Fibroblast of lung (primary cell): ENCODE results near the gene ADGRB3. TPM values are rescaled to one million over a fixed set of nuclear protein-coding genes. Genes with fewer than 3 reads are reported as not detected.

Experiments
- DNase-seq, 2 donors: peaks; one replicate each; pipeline versions ENCODE4 v3.0.0 to v3.0.0-alpha.2; 2010; ENCODE audit warnings: low read depth in 2 of 2
- H2AFZ ChIP-seq: 2 replicates; pipeline ENCODE4 v1.5.1; 2012; ENCODE audit warnings: low read length, control low read depth, inconsistent platforms
- H3K27ac ChIP-seq: 2 replicates; pipeline ENCODE4 v1.5.1; 2011; ENCODE audit warnings: low read length, control low read depth; ENCODE audit not compliant: insufficient read depth
- H3K27me3 ChIP-seq: 2 replicates; pipeline ENCODE4 v1.5.1; 2011; ENCODE audit warnings: mild to moderate bottlenecking, low read length; ENCODE audit not compliant: control insufficient read depth, insufficient read depth
- H3K36me3 ChIP-seq: 2 replicates; pipeline ENCODE4 v1.5.1; 2011; ENCODE audit warnings: low read length; ENCODE audit not compliant: control insufficient read depth, insufficient read depth
- H3K4me1 ChIP-seq: 2 replicates; pipeline ENCODE4 v1.5.1; 2011; ENCODE audit warnings: low read length; ENCODE audit not compliant: control insufficient read depth, insufficient read depth; ENCODE audit errors: extremely low read depth
- H3K4me2 ChIP-seq: 2 replicates; pipeline ENCODE4 v1.5.1; 2011; ENCODE audit warnings: low read length, control low read depth; ENCODE audit not compliant: insufficient read depth; ENCODE audit errors: extremely low read depth
- H3K4me3 ChIP-seq, 4 experiments: fragments of 200-600 bp in 1 of 4; sonication (generic) in 1 of 4; replicated peaks in 1 of 4; 2 replicates each; pipeline ENCODE4 v1.5.1; 2011 to 2016; ENCODE audit warnings: low read length in 4 of 4, low read depth in 3 of 4, mild to moderate bottlenecking in 3 of 4, control low read depth in 2 of 4, inconsistent platforms in 1 of 4, mixed read lengths in 1 of 4; ENCODE audit not compliant: insufficient read depth in 1 of 4; ENCODE audit errors: control extremely low read depth in 1 of 4
- H3K79me2 ChIP-seq: 2 replicates; pipeline ENCODE4 v1.5.1; 2012; ENCODE audit warnings: mild to moderate bottlenecking, low read length, inconsistent platforms; ENCODE audit not compliant: control insufficient read depth, insufficient read depth
- H3K9ac ChIP-seq: 2 replicates; pipeline ENCODE4 v1.5.1; 2011; ENCODE audit warnings: mild to moderate bottlenecking, low read length, control low read depth; ENCODE audit not compliant: insufficient read depth
- H3K9me3 ChIP-seq: 2 replicates; pipeline ENCODE4 v1.5.1; 2012; ENCODE audit warnings: low read depth, low read length; ENCODE audit not compliant: control insufficient read depth, insufficient read depth
- H4K20me1 ChIP-seq: 2 replicates; pipeline ENCODE4 v1.5.1; 2011; ENCODE audit warnings: low read length; ENCODE audit not compliant: control insufficient read depth, insufficient read depth; ENCODE audit errors: extremely low read depth
- CTCF ChIP-seq, 2 donors: IDR thresholded peaks in 1 of 2; conservative IDR thresholded peaks in 1 of 2; 1 replicate in 1 of 2; 2 replicates in 1 of 2; pipeline ENCODE4 v1.5.1; 2011 to 2012; ENCODE audit warnings: low read length in 2 of 2, control low read depth in 1 of 2, inconsistent platforms in 1 of 2, low read depth in 1 of 2, mild to moderate bottlenecking in 1 of 2
- EZH2 ChIP-seq: IDR thresholded peaks from 2 replicates; pipeline ENCODE4 v1.5.1; 2012; ENCODE audit warnings: low read length, control low read depth, mild to moderate bottlenecking; ENCODE audit errors: missing control alignments
- polyA plus RNA-seq, 2 donors: library from polyadenylated mRNA; depleted of rRNA in 1 of 2; stranded (reverse) in 1 of 2; unstranded in 1 of 2; fragments of >200 nt; gene quantifications; 2 replicates each; pipeline ENCODE4 v1.2.1, GENCODE V29; 2011 to 2012; ENCODE audit warnings: missing spikeins in 1 of 2
- total RNA-seq: library from RNA; depleted of rRNA; stranded (reverse); fragments of >200 nt; gene quantifications from 2 replicates; pipeline ENCODE4 v1.2.1, GENCODE V29; 2014

ADGRB3 gene
- total and polyA plus RNA-seq, 2 donors (not counting 1 experiment from before 2014, with no cell fraction given): 0.33 TPM; not detected in 1

- DNase-seq: no peak
- Histone ChIP-seq H3K4me1 (no peaks in the 10 kb centered on the region), H4K20me1 (no peaks in the 10 kb centered on the region), H2AFZ (no peak overlapping the region), H3K9me3 (no peaks in the 10 kb centered on the region), H3K79me2 (no peaks in the 10 kb centered on the region), H3K4me2 (no peak overlapping the region), H3K27me3 (no peaks in the 10 kb centered on the region), H3K36me3 (no peaks in the 10 kb centered on the region), H3K9ac (no peak overlapping the region), H3K27ac (no peak overlapping the region), H3K4me3 (no peak overlapping the region)
- TF ChIP-seq EZH2 (no peak), CTCF (conservative IDR thresholded peaks at IDR 0.05 in 1 of 2, IDR thresholded peaks at IDR 0.05 in 1 of 2; ENCODE audit: low read depth in 1 of 2, low read length in 2 of 2) (no peak)
Observed at GRCh38 chr6:68756454-68757375, 121.6 kb downstream of the ADGRB3 start.

GRCh38 chr6:68757821-68758220 lies 122.7 kb downstream of the ADGRB3 start:
- Histone ChIP-seq H3K27ac (no peak overlapping the region), H3K9me3 (no peaks in the 10 kb centered on the region)
- no peak for TF ChIP-seq CTCF (conservative IDR thresholded peaks at IDR 0.05 in 1 of 2, IDR thresholded peaks at IDR 0.05 in 1 of 2; ENCODE audit: low read depth in 1 of 2, low read length in 2 of 2)
- TF ChIP-seq EZH2: no peak

GRCh38 chr6:68758559-68758958 lies 123.5 kb downstream of the ADGRB3 start:
- TF ChIP-seq EZH2: no peak
- no peak for TF ChIP-seq CTCF (conservative IDR thresholded peaks at IDR 0.05 in 1 of 2, IDR thresholded peaks at IDR 0.05 in 1 of 2; ENCODE audit: low read depth in 1 of 2, low read length in 2 of 2)
- no peak overlapping the region for H3K9ac ChIP-seq

More at GRCh38 chr6:68757821-68758220, 122.7 kb downstream of the ADGRB3 start:
- Histone ChIP-seq H3K9ac (no peak overlapping the region), H2AFZ (no peak overlapping the region), H3K36me3 (no peaks in the 10 kb centered on the region), H3K79me2 (no peaks in the 10 kb centered on the region), H3K4me2 (no peak overlapping the region), H3K4me1 (no peaks in the 10 kb centered on the region), H3K4me3 (no peak overlapping the region), H3K27me3 (no peaks in the 10 kb centered on the region), H4K20me1 (no peaks in the 10 kb centered on the region)
- DNase-seq: no peak

More at GRCh38 chr6:68758559-68758958, 123.5 kb downstream of the ADGRB3 start:
- no peaks in the 10 kb centered on the region for H3K36me3 ChIP-seq
- H3K27ac ChIP-seq: no peak overlapping the region
- no peaks in the 10 kb centered on the region for H3K4me1 ChIP-seq
- H3K9me3 ChIP-seq: no peaks in the 10 kb centered on the region
- no peak overlapping the region for H3K4me2 ChIP-seq
- H4K20me1 ChIP-seq: no peaks in the 10 kb centered on the region
- no peak overlapping the region for H2AFZ ChIP-seq
- no peaks in the 10 kb centered on the region for H3K79me2 ChIP-seq
- DNase-seq: no peak
- no peak overlapping the region for H3K4me3 ChIP-seq
- H3K27me3 ChIP-seq: no peaks in the 10 kb centered on the region
